IMR-90 (cell line): ENCODE measurements around the gene TBATA. TPM values are rescaled to one million over a fixed set of nuclear protein-coding genes. Genes with fewer than 3 reads are reported as not detected.

Experiments used
- ATAC-seq: fragments of 200-7000 bp; cut with Tn5 transposase; 2 replicates; pipeline ENCODE4 v1.9.1; 2020; ENCODE audit warnings: low read depth, mild to moderate bottlenecking, moderate library complexity
- BruUV-seq: library from RNA; stranded (reverse); fragments of 400-500 nt; replicated peaks from 2 replicates; lab custom pipeline; 2021; lab: Mats Ljungman, UMichigan
- CTCF ChIA-PET: fragments of 300-600 bp; formaldehyde crosslinking; extraction: SDS; loops from one replicate; lab custom pipeline; 2021; ENCODE audit warnings: antibody characterized with exemption; lab: Yijun Ruan, JAX
- POLR2A ChIA-PET: fragments of 300-600 bp; sonication (Branson Sonifier 250); formaldehyde crosslinking; loops from one replicate; lab custom pipeline; 2022; ENCODE audit warnings: antibody characterized with exemption; ENCODE audit not compliant: unreplicated experiment; lab: Charles Lee
- DNase-seq: peaks from one replicate; pipeline ENCODE4 v3.0.0; 2013
- H2AFZ ChIP-seq: replicated peaks from 2 replicates; pipeline ENCODE3; 2013; ENCODE audit warnings: low read length, mild to moderate bottlenecking; ENCODE audit not compliant: poor library complexity
- H2AK5ac ChIP-seq: 2 replicates; pipeline ENCODE4 v1.6.1; 2013; ENCODE audit warnings: low read depth, low read length, inconsistent platforms
- H2AK9ac ChIP-seq: replicated peaks from 2 replicates; pipeline ENCODE3; 2013; ENCODE audit warnings: mild to moderate bottlenecking, low read depth, low read length, moderate library complexity; ENCODE audit not compliant: poor library complexity
- H2BK120ac ChIP-seq: 2 replicates; pipeline ENCODE4 v1.6.1; 2013; ENCODE audit warnings: low read depth, low read length, inconsistent platforms
- H2BK15ac ChIP-seq: 3 replicates; pipeline ENCODE4 v1.6.1; 2013; ENCODE audit warnings: low read depth, low read length, inconsistent platforms
- H2BK20ac ChIP-seq: 2 replicates; pipeline ENCODE4 v1.6.1; 2013; ENCODE audit warnings: low read depth, mild to moderate bottlenecking, inconsistent platforms, low read length, moderate library complexity
- H2BK5ac ChIP-seq: 2 replicates; pipeline ENCODE4 v1.6.1; 2013; ENCODE audit warnings: mild to moderate bottlenecking, low read depth, low read length, inconsistent platforms; ENCODE audit not compliant: poor library complexity, severe bottlenecking
- H3K14ac ChIP-seq: replicated peaks from 2 replicates; pipeline ENCODE4 v1.6.1; 2013; ENCODE audit warnings: low read depth, low read length, inconsistent platforms
- H3K18ac ChIP-seq: 2 replicates; pipeline ENCODE4 v1.6.1; 2013; ENCODE audit warnings: low read depth, low read length, control low read depth
- H3K23ac ChIP-seq: 2 replicates; pipeline ENCODE4 v1.6.1; 2013; ENCODE audit warnings: low read depth, low read length, inconsistent platforms
- H3K27ac ChIP-seq: 2 replicates; pipeline ENCODE4 v1.5.1; 2013; ENCODE audit warnings: mild to moderate bottlenecking, control low read depth, low read length; ENCODE audit not compliant: insufficient read depth
- H3K27me3 ChIP-seq: 2 replicates; pipeline ENCODE4 v1.6.1; 2013; ENCODE audit warnings: low read length; ENCODE audit not compliant: control insufficient read depth, insufficient read depth
- H3K36me3 ChIP-seq: 2 replicates; pipeline ENCODE4 v1.6.1; 2013; ENCODE audit warnings: low read length, mixed read lengths; ENCODE audit not compliant: control insufficient read depth, insufficient read depth
- H3K4ac ChIP-seq: 2 replicates; pipeline ENCODE4 v1.6.1; 2013; ENCODE audit warnings: low read depth, low read length, inconsistent platforms
- H3K4me1 ChIP-seq: 2 replicates; pipeline ENCODE4 v1.6.1; 2013; ENCODE audit warnings: low read length, mixed read lengths; ENCODE audit not compliant: control insufficient read depth, insufficient read depth
- H3K4me2 ChIP-seq: 2 replicates; pipeline ENCODE4 v1.6.1; 2013; ENCODE audit warnings: low read depth, mild to moderate bottlenecking, control low read depth, low read length, moderate library complexity
- H3K4me3 ChIP-seq: 2 replicates; pipeline ENCODE4 v1.5.1; 2013; ENCODE audit warnings: low read depth, mild to moderate bottlenecking, control low read depth, low read length, moderate library complexity; ENCODE audit not compliant: insufficient read depth
- H3K56ac ChIP-seq: 2 replicates; pipeline ENCODE4 v1.6.1; 2013; ENCODE audit warnings: low read length, inconsistent platforms; ENCODE audit not compliant: insufficient read depth; ENCODE audit errors: extremely low read depth
- H3K79me1 ChIP-seq, 2 experiments: 2 replicates each; pipeline ENCODE4 v1.6.1; 2013; ENCODE audit warnings: low read length in 2 of 2, inconsistent platforms in 1 of 2, low read depth in 1 of 2
- H3K9ac ChIP-seq: 2 replicates; pipeline ENCODE4 v1.6.1; 2013; ENCODE audit warnings: low read depth, low read length, control low read depth
- H3K9me1 ChIP-seq: 2 replicates; pipeline ENCODE4 v1.6.1; 2013; ENCODE audit warnings: low read length, inconsistent platforms; ENCODE audit not compliant: insufficient read depth
- H3K9me3 ChIP-seq: 2 replicates; pipeline ENCODE4 v1.6.1; 2013; ENCODE audit warnings: low read length; ENCODE audit not compliant: control insufficient read depth, insufficient read depth
- H4K20me1 ChIP-seq: 2 replicates; pipeline ENCODE4 v1.6.1; 2013; ENCODE audit warnings: low read length, inconsistent platforms; ENCODE audit not compliant: insufficient read depth
- H4K5ac ChIP-seq: 2 replicates; pipeline ENCODE4 v1.6.1; 2013; ENCODE audit warnings: mild to moderate bottlenecking, low read depth, low read length, control low read depth
- H4K8ac ChIP-seq, 2 experiments: 2 replicates each; pipeline ENCODE4 v1.6.1; 2013; ENCODE audit warnings: low read depth in 2 of 2, low read length in 2 of 2, control low read depth in 1 of 2, inconsistent platforms in 1 of 2
- H4K91ac ChIP-seq: 2 replicates; pipeline ENCODE4 v1.6.1; 2013; ENCODE audit warnings: low read depth, low read length, inconsistent platforms; ENCODE audit not compliant: insufficient read depth
- CEBPB ChIP-seq: IDR thresholded peaks from 2 replicates; pipeline ENCODE4 v1.6.1; 2012; ENCODE audit warnings: low read depth, low read length, improper control_type of control experiment
- ELK1 ChIP-seq: fragments of 150-350 bp; IDR thresholded peaks from 2 replicates; pipeline ENCODE4 v1.6.1; 2016; ENCODE audit warnings: low read depth, mild to moderate bottlenecking, low read length, moderate library complexity, borderline replicate concordance
- WGBS, 2 experiments: methylation state at CpG; one replicate each; pipeline versions ENCODE4 v1.1.5 to v1.1.7; 2013; ENCODE audit warnings: missing lambda C conversion rate in 2 of 2; ENCODE audit not compliant: insufficient read length in 1 of 2; ENCODE audit errors: extremely low coverage in 2 of 2; 5-methylcytosine and 5-hydroxymethylcytosine counted together
- dilution Hi-C: fragments of 300-500 bp; cut with HindIII; formaldehyde crosslinking; loops from one replicate; pipeline ENCODE4 v1.14.3; 2018; ENCODE audit warnings: low sequenced_read_pairs; ENCODE audit not compliant: unreplicated experiment
- in situ Hi-C: fragments of 300-500 bp; cut with MboI; formaldehyde crosslinking; loops from 3 replicates; pipeline ENCODE4 v1.14.3; 2019; ENCODE audit warnings: low sequenced_read_pairs, inconsistent platforms, mixed read lengths
- intact Hi-C: fragments of 100-400 bp; cut with micrococcal nuclease; formaldehyde crosslinking; loops from 2 replicates; pipeline ENCODE4 v1.10.0; 2022
- polyA plus RNA-seq, 3 experiments: library from polyadenylated mRNA; depleted of rRNA; stranded (reverse); fragments of >200 nt; gene quantifications; 2 replicates each; pipeline ENCODE4 v1.2.3, GENCODE V29; 2012; ENCODE audit warnings: low replicate concordance in 1 of 3
- total RNA-seq: library from RNA; depleted of rRNA; stranded (reverse); fragments of >200 nt; gene quantifications from 2 replicates; pipeline ENCODE4 v1.2.3, GENCODE V29; 2012

The TBATA gene
- total and polyA plus RNA-seq, 2 of the 4 experiments (the other 2 are of a cell fraction): not detected

- H3K14ac ChIP-seq: no peak overlapping the region
- no peak overlapping the region for H2AK9ac ChIP-seq
- DNase-seq (no peak), ATAC-seq (no peak)
- no peak overlapping the region for H2BK5ac ChIP-seq
- H3K9me1 ChIP-seq: no peaks in the 10 kb centered on the region
- ChIA-PET POLR2A (no interaction called here), CTCF (no interaction called here)
- H2BK15ac ChIP-seq: no peak overlapping the region
- H3K18ac ChIP-seq: no peak overlapping the region
- H3K4me1 ChIP-seq: no peaks in the 10 kb centered on the region
- H2BK120ac ChIP-seq: no peak overlapping the region
- H3K79me1 ChIP-seq: no peaks in the 10 kb centered on the region
- no peak overlapping the region for H3K23ac ChIP-seq
- peaks cover 42% of the 10 kb centered on the region for H3K27me3 ChIP-seq
- H2AFZ ChIP-seq: no peak overlapping the region
- 0 out of 2 replicates have a peak, but pooled peaks cover 6% of the 10 kb centered on the region for H3K9me3 ChIP-seq
- no peak overlapping the region for H3K4ac ChIP-seq
- dilution Hi-C loops: no loop called here
- H3K36me3 ChIP-seq: no peaks in the 10 kb centered on the region
- in situ Hi-C loops: no loop called here
- H3K56ac ChIP-seq: no peak overlapping the region
- no peak overlapping the region for H4K5ac ChIP-seq
- H3K27ac ChIP-seq: no peak overlapping the region
- WGBS, 2 experiments: 80% methylated on average over 1 of the region's 5 CpGs; no CpG with 5 or more reads in 1 of the 2 experiments
- no peak overlapping the region for H2BK20ac ChIP-seq
- no TSS peak for BruUV-seq
- TF ChIP-seq CEBPB (peak; percentile 48), ELK1 (no peak)
- no peak overlapping the region for H2AK5ac ChIP-seq
- no peaks in the 10 kb centered on the region for H4K20me1 ChIP-seq
- H3K4me3 ChIP-seq: no peak overlapping the region
- H4K8ac ChIP-seq: no peak overlapping the region
- H4K91ac ChIP-seq: no peak overlapping the region
- H3K9ac ChIP-seq: no peak overlapping the region
- H3K4me2 ChIP-seq: no peak overlapping the region
- intact Hi-C loops: no loop called here
These were observed 13.9 kb upstream of the TBATA start for GRCh38 chr10:70799124-70799523.
